H1 (cell line): ENCODE data around the gene SRGAP3. TPM values are rescaled to one million over a fixed set of nuclear protein-coding genes. Genes with fewer than 3 reads are reported as not detected.

Source experiments
- CTCF ChIA-PET: fragments of 300-600 bp; sonication (Branson Sonifier 250); formaldehyde crosslinking; loops from one replicate; lab custom pipeline; 2021; ENCODE audit not compliant: partially characterized antibody; lab: Charles Lee
- POLR2A ChIA-PET: fragments of 300-600 bp; sonication (Branson Sonifier 250); formaldehyde crosslinking; loops from one replicate; lab custom pipeline; 2021; ENCODE audit warnings: inconsistent platforms; ENCODE audit not compliant: partially characterized antibody; lab: Charles Lee
- DNase-seq, 2 experiments: peaks; one replicate each; pipeline versions ENCODE4 v3.0.0 to v3.0.0-alpha.2; 2010 to 2022; ENCODE audit warnings: low spot score in 2 of 2, low read depth in 1 of 2, mixed read lengths in 1 of 2
- FAIRE-seq: peaks from 2 replicates; lab custom pipeline; 2011; peaks lifted over from hg19 to GRCh38; lab: Jason Lieb, UNC
- H2AFZ ChIP-seq: 2 replicates; pipeline ENCODE4 v1.8.1; 2012; ENCODE audit warnings: low read length, inconsistent platforms
- H2AK5ac ChIP-seq: 2 replicates; pipeline ENCODE4 v1.6.1; 2013; ENCODE audit warnings: low read depth, low read length
- H2BK120ac ChIP-seq: replicated peaks from 2 replicates; pipeline ENCODE3; 2013; ENCODE audit warnings: low read depth, low read length, inconsistent platforms
- H2BK12ac ChIP-seq: 2 replicates; pipeline ENCODE4 v1.6.1; 2013; ENCODE audit warnings: low read depth, low read length
- H2BK15ac ChIP-seq: 2 replicates; pipeline ENCODE4 v1.6.1; 2013; ENCODE audit warnings: low read length
- H2BK20ac ChIP-seq: 2 replicates; pipeline ENCODE4 v1.6.1; 2013; ENCODE audit warnings: low read length
- H2BK5ac ChIP-seq: 2 replicates; pipeline ENCODE4 v1.6.1; 2013; ENCODE audit warnings: low read depth, low read length
- H3K14ac ChIP-seq: 2 replicates; pipeline ENCODE4 v1.6.1; 2013; ENCODE audit warnings: inconsistent platforms; ENCODE audit not compliant: insufficient read length
- H3K18ac ChIP-seq: 2 replicates; pipeline ENCODE4 v1.6.1; 2013; ENCODE audit warnings: low read length; ENCODE audit errors: extremely low read depth
- H3K23ac ChIP-seq: 2 replicates; pipeline ENCODE4 v1.6.1; 2013; ENCODE audit warnings: inconsistent platforms; ENCODE audit not compliant: insufficient read length
- H3K23me2 ChIP-seq: 2 replicates; pipeline ENCODE4 v1.6.1; 2013; ENCODE audit warnings: low read depth, low read length
- H3K27ac ChIP-seq: 2 replicates; pipeline ENCODE4 v1.6.1; 2011; ENCODE audit warnings: low read depth, low read length, inconsistent platforms
- H3K27me3 ChIP-seq, 4 experiments: replicated peaks in 1 of 4; 1 replicate in 1 of 4; 2 replicates in 3 of 4; pipeline versions ENCODE4 v1.6.1 to v1.8.1; 2011 to 2013; ENCODE audit warnings: low read length in 3 of 4, mild to moderate bottlenecking in 3 of 4, inconsistent platforms in 2 of 4, mixed read lengths in 2 of 4, moderate library complexity in 1 of 4; ENCODE audit not compliant: control insufficient read depth in 3 of 4, insufficient read depth in 3 of 4; ENCODE audit errors: extremely low read depth in 1 of 4
- H3K36me3 ChIP-seq, 4 experiments: 2 replicates each; pipeline versions ENCODE4 v1.6.1 to v1.8.1; 2011 to 2013; ENCODE audit warnings: mild to moderate bottlenecking in 4 of 4, low read length in 3 of 4, moderate library complexity in 2 of 4, control low read depth in 1 of 4, inconsistent platforms in 1 of 4; ENCODE audit not compliant: insufficient read depth in 4 of 4, control insufficient read depth in 2 of 4
- H3K4ac ChIP-seq: replicated peaks from 2 replicates; pipeline ENCODE3; 2013; ENCODE audit warnings: low read length, low read depth, mixed read lengths, inconsistent platforms; ENCODE audit not compliant: insufficient read length
- H3K4me1 ChIP-seq, 4 experiments: replicated peaks in 1 of 4; 1 replicate in 1 of 4; 2 replicates in 3 of 4; pipeline versions ENCODE4 v1.6.1 to v1.8.1; 2011 to 2013; ENCODE audit warnings: low read length in 3 of 4, inconsistent platforms in 2 of 4, mixed read lengths in 1 of 4; ENCODE audit not compliant: insufficient read depth in 4 of 4, control insufficient read depth in 3 of 4
- H3K4me2 ChIP-seq, 2 experiments: 2 replicates each; pipeline versions ENCODE4 v1.6.1 to v1.8.1; 2011 to 2013; ENCODE audit warnings: low read depth in 2 of 2, low read length in 2 of 2, control low read depth in 1 of 2, inconsistent platforms in 1 of 2, mild to moderate bottlenecking in 1 of 2; ENCODE audit not compliant: insufficient read depth in 1 of 2
- H3K4me3 ChIP-seq, 4 experiments: fragments of 200-600, 300-600 bp in 1 of 4; sonication (generic), shearing (Covaris generic), sonication (Bioruptor Twin) in 1 of 4; 2 replicates each; pipeline versions ENCODE4 v1.5.1 to v1.8.1; 2011 to 2016; ENCODE audit warnings: low read length in 4 of 4, low read depth in 3 of 4, control low read depth in 2 of 4, inconsistent platforms in 2 of 4, mild to moderate bottlenecking in 2 of 4, mixed read lengths in 1 of 4, moderate library complexity in 1 of 4; ENCODE audit not compliant: insufficient read depth in 2 of 4; ENCODE audit errors: extremely low read depth in 1 of 4
- H3K56ac ChIP-seq: replicated peaks from 2 replicates; pipeline ENCODE3; 2013; ENCODE audit warnings: low read depth, mild to moderate bottlenecking, mixed read lengths, low read length, inconsistent platforms; ENCODE audit not compliant: insufficient read length
- H3K79me1 ChIP-seq: 2 replicates; pipeline ENCODE4 v1.6.1; 2013; ENCODE audit warnings: low read depth, low read length, control low read depth
- H3K79me2 ChIP-seq, 2 experiments: 2 replicates each; pipeline versions ENCODE4 v1.6.1 to v1.8.1; 2012 to 2013; ENCODE audit warnings: low read length in 2 of 2, mild to moderate bottlenecking in 2 of 2, inconsistent platforms in 1 of 2; ENCODE audit not compliant: insufficient read depth in 2 of 2, control insufficient read depth in 1 of 2
- H3K9ac ChIP-seq, 4 experiments: replicated peaks in 1 of 4; 1 replicate in 1 of 4; 2 replicates in 3 of 4; pipeline versions ENCODE4 v1.6.1 to v1.8.1; 2011 to 2013; ENCODE audit warnings: low read depth in 3 of 4, low read length in 3 of 4, control low read depth in 2 of 4, mild to moderate bottlenecking in 2 of 4, moderate library complexity in 2 of 4, inconsistent platforms in 1 of 4; ENCODE audit errors: extremely low read depth in 1 of 4
- H3K9me3 ChIP-seq, 2 experiments: 2 replicates each; pipeline versions ENCODE4 v1.6.1 to v1.8.1; 2012 to 2013; ENCODE audit warnings: mild to moderate bottlenecking in 2 of 2, moderate library complexity in 2 of 2, control low read depth in 1 of 2, inconsistent platforms in 1 of 2, low read depth in 1 of 2, low read length in 1 of 2, mixed read lengths in 1 of 2; ENCODE audit not compliant: insufficient read depth in 2 of 2
- H4K20me1 ChIP-seq, 2 experiments: replicated peaks in 1 of 2; 2 replicates each; pipeline versions ENCODE3 to v1.8.1; 2011 to 2013; ENCODE audit warnings: inconsistent platforms in 2 of 2, low read length in 2 of 2, mild to moderate bottlenecking in 1 of 2; ENCODE audit not compliant: insufficient read depth in 2 of 2, control insufficient read depth in 1 of 2
- H4K5ac ChIP-seq: 2 replicates; pipeline ENCODE4 v1.6.1; 2013; ENCODE audit warnings: low read length, low read depth, mixed read lengths, inconsistent platforms; ENCODE audit not compliant: insufficient read length
- H4K8ac ChIP-seq: 2 replicates; pipeline ENCODE4 v1.8.0; 2013; ENCODE audit warnings: mild to moderate bottlenecking, moderate library complexity, low read length, inconsistent platforms; ENCODE audit not compliant: insufficient read depth; ENCODE audit errors: extremely low read depth
- H4K91ac ChIP-seq: replicated peaks from 2 replicates; pipeline ENCODE3; 2013; ENCODE audit warnings: low read length, mixed read lengths, inconsistent platforms; ENCODE audit not compliant: insufficient read length
- CHD2 ChIP-seq: IDR thresholded peaks from 2 replicates; pipeline ENCODE4 v1.6.1; 2012; ENCODE audit warnings: low read length, improper control_type of control experiment
- EGR1 ChIP-seq: IDR thresholded peaks from 2 replicates; pipeline ENCODE4 v1.6.1; 2011; ENCODE audit warnings: low read depth, low read length, borderline replicate concordance
- EZH2 ChIP-seq: fragments of 200-600 bp; sonication (generic); IDR thresholded peaks from 2 replicates; pipeline ENCODE4 v1.7.1; 2012; ENCODE audit warnings: low read depth, mild to moderate bottlenecking, moderate library complexity, low read length, inconsistent platforms; ENCODE audit not compliant: severe bottlenecking
- HDAC2 ChIP-seq, 2 experiments: fragments of 300-600 bp in 1 of 2; sonication (generic) in 1 of 2; IDR thresholded peaks; 2 replicates each; pipeline ENCODE4 v1.6.1; 2011 to 2012; ENCODE audit warnings: low read depth in 2 of 2, low read length in 2 of 2, mild to moderate bottlenecking in 2 of 2, moderate library complexity in 2 of 2, borderline replicate concordance in 1 of 2, inconsistent platforms in 1 of 2
- KDM4A ChIP-seq: IDR thresholded peaks from one replicate; pipeline ENCODE4 v1.7.1; 2012; ENCODE audit warnings: low read depth, mild to moderate bottlenecking, moderate library complexity, low read length, inconsistent platforms; ENCODE audit not compliant: severe bottlenecking
- NRF1 ChIP-seq: IDR thresholded peaks from 2 replicates; pipeline ENCODE4 v1.6.1; 2011; ENCODE audit warnings: mild to moderate bottlenecking, low read depth, low read length, improper control_type of control experiment
- SP4 ChIP-seq: IDR thresholded peaks from 2 replicates; pipeline ENCODE4 v1.6.1; 2012; ENCODE audit warnings: low read length, inconsistent platforms
- TAF1 ChIP-seq: IDR thresholded peaks from 2 replicates; pipeline ENCODE4 v1.6.1; 2011; ENCODE audit warnings: mild to moderate bottlenecking, low read depth, low read length
- TEAD4 ChIP-seq: IDR thresholded peaks from 2 replicates; pipeline ENCODE4 v1.6.1; 2012; ENCODE audit warnings: low read depth, low read length, inconsistent platforms, mixed read lengths
- YY1 ChIP-seq: IDR thresholded peaks from 2 replicates; pipeline ENCODE4 v1.6.1; 2011; ENCODE audit warnings: low read depth, mild to moderate bottlenecking, low read length
- WGBS, 2 experiments: shearing (Covaris generic) in 1 of 2; methylation state at CpG; one replicate each; pipeline versions ENCODE4 v1.1.6 to v1.1.7; 2013 to 2015; ENCODE audit warnings: low lambda C conversion rate in 2 of 2, mixed read lengths in 2 of 2, inconsistent platforms in 1 of 2, low coverage in 1 of 2, missing lambda C conversion rate in 1 of 2; ENCODE audit not compliant: insufficient replicate concordance in 2 of 2, insufficient coverage in 1 of 2, insufficient read length in 1 of 2; ENCODE audit errors: extremely low coverage in 1 of 2, missing lambda C conversion rate in 1 of 2; 5-methylcytosine and 5-hydroxymethylcytosine counted together
- polyA plus RNA-seq, 7 experiments: library from polyadenylated mRNA; depleted of rRNA in 3 of 7; stranded (reverse) in 5 of 7; unstranded in 2 of 7; fragments of >200 nt in 5 of 7; fragments of 200-250 nt in 2 of 7; gene quantifications; 1 replicate in 5 of 7; 2 replicates in 1 of 7; 4 replicates in 1 of 7; pipeline versions ENCODE4 v1.2.1 to v1.2.3, GENCODE V29; 2011 to 2013; ENCODE audit warnings: missing spikeins in 2 of 7, mixed read lengths in 2 of 7
- total RNA-seq: library from RNA; stranded (reverse); fragmentation: NEBNext Ultra II Directional; extraction: Animal tissue kit (Norgen Biotek cat#: 25700); gene quantifications from 2 replicates; pipeline ENCODE4 v1.2.1, GENCODE V29; 2021
- TF ChIP-seq, protein P1 (sequence below): IDR thresholded peaks from 2 replicates; pipeline ENCODE4 v1.6.1; 2012; ENCODE audit warnings: inconsistent platforms

SRGAP3 gene
- total and polyA plus RNA-seq, 2 of the 8 experiments (the other 6 are each of a cell fraction or from before 2014, with no cell fraction given): 5.8 to 11.4 TPM

GRCh38 chr3:9022305-9023225 lies 226.9 kb downstream of the SRGAP3 start:
- DNase-seq (peak in 1 of 2 experiments; percentile 37), FAIRE-seq (no peak)
- H3K4me3 ChIP-seq: no peak overlapping the region
- no peak overlapping the region for H3K18ac ChIP-seq
- no peaks in the 10 kb centered on the region for H3K79me2 ChIP-seq
- POLR2A ChIA-PET: no interaction called here
- H2BK12ac ChIP-seq: no peak overlapping the region
- H3K9me3 ChIP-seq: no peaks in the 10 kb centered on the region
- no peak overlapping the region for H2BK20ac ChIP-seq
- no peak overlapping the region for H2BK5ac ChIP-seq
- H3K36me3 ChIP-seq: no peaks in the 10 kb centered on the region
- no peak overlapping the region for H4K8ac ChIP-seq
- H3K27ac ChIP-seq: no peak overlapping the region
- H3K79me1 ChIP-seq: no peaks in the 10 kb centered on the region
- no peak overlapping the region for H3K9ac ChIP-seq
- no peak overlapping the region for H3K56ac ChIP-seq
- H3K4me1 ChIP-seq: peaks cover 0 to 9% (median 5%) of the 10 kb centered on the region in 4 experiments; a peak in 5 of 7 replicates
- no peak overlapping the region for H2AFZ ChIP-seq
- H2BK120ac ChIP-seq: no peak overlapping the region
- H3K14ac ChIP-seq: no peak overlapping the region
- H2AK5ac ChIP-seq: no peak overlapping the region
- TF ChIP-seq KDM4A (no peak), CHD2 (no peak), SP4 (no peak), EZH2 (no peak), TEAD4 (no peak), YY1 (no peak), TAF1 (no peak), EGR1 (no peak), HDAC2 (IDR thresholded peaks at IDR 0.05; ENCODE audit: borderline replicate concordance in 1 of 2, low read depth in 2 of 2, low read length in 2 of 2) (no peak), NRF1 (no peak)
- TF ChIP-seq, protein P1, sequence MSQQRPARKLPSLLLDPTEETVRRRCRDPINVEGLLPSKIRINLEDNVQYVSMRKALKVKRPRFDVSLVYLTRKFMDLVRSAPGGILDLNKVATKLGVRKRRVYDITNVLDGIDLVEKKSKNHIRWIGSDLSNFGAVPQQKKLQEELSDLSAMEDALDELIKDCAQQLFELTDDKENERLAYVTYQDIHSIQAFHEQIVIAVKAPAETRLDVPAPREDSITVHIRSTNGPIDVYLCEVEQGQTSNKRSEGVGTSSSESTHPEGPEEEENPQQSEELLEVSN: no peak
- TF ChIP-seq, all 59 proteins: peak for 0
- WGBS, 2 experiments: 86 to 100% methylated on average over 2 to 15 of the region's 15 CpGs
- H4K91ac ChIP-seq: no peak overlapping the region
- H3K4ac ChIP-seq: no peak overlapping the region
- no peak overlapping the region for H3K23ac ChIP-seq
- no peak overlapping the region for H2BK15ac ChIP-seq
- CTCF ChIA-PET: interaction anchor here (1.3 to 3.8 kb wide), 2 partner anchors 12 to 14 kb away, joined by 3 to 18 read pairs; no protein-coding TSS in a partner anchor
- no peaks in the 10 kb centered on the region; the same call in 1 of the 2 replicates for H3K23me2 ChIP-seq
- no peak overlapping the region; a peak in 1 of 4 replicates for H3K4me2 ChIP-seq
- H4K5ac ChIP-seq: no peak overlapping the region
- H4K20me1 ChIP-seq: no peaks in the 10 kb centered on the region
- H3K27me3 ChIP-seq: no peaks in the 10 kb centered on the region
